IMR-90 (cell line): ENCODE measurements around the gene AEN. TPM values are rescaled to one million over a fixed set of nuclear protein-coding genes. Genes with fewer than 3 reads are reported as not detected.

Source experiments
- microRNA-seq, 2 experiments: library from miRNA; stranded (forward) in 1 of 2; unstranded in 1 of 2; fragments of 10-50 nt in 1 of 2; fragments of <30 nt in 1 of 2; gene quantifications in 1 of 2; microRNA quantifications in 1 of 2; one replicate each; pipeline versions ENCODE3 to v1.1.0; 2013 to 2020; ENCODE audit not compliant: insufficient read depth in 1 of 2, insufficient read length in 1 of 2, unreplicated experiment in 1 of 2
- polyA plus RNA-seq, 3 experiments: library from polyadenylated mRNA; depleted of rRNA; stranded (reverse); fragments of >200 nt; gene quantifications; 2 replicates each; pipeline ENCODE4 v1.2.3, GENCODE V29; 2012; ENCODE audit warnings: low replicate concordance in 1 of 3
- small RNA-seq, 5 experiments: library from RNA; depleted of rRNA; stranded (forward); fragments of <200 nt; gene quantifications; one replicate each; pipeline ENCODE3, GENCODE V24; 2012
- total RNA-seq: library from RNA; depleted of rRNA; stranded (reverse); fragments of >200 nt; gene quantifications from 2 replicates; pipeline ENCODE4 v1.2.3, GENCODE V29; 2012; rRNA removed

The AEN gene
- total and polyA plus RNA-seq, 2 of the 4 experiments (the other 2 are of a cell fraction) = 48.6 to 85.5 TPM

Small RNAs within 50 kb of the gene (microRNA-seq; reads per million reads assigned to microRNA genes)
- 1.5 to 3.1 reads per million in 2 experiments for gene MIR1179 (ENCODE audit: insufficient read depth in 1 of 2, insufficient read length in 1 of 2, unreplicated experiment in 1 of 2)
- gene MIR3529 (ENCODE audit: unreplicated experiment) = not detected
- gene MIR7-2 (ENCODE audit: insufficient read depth in 1 of 2, insufficient read length in 1 of 2, unreplicated experiment in 1 of 2) = 0 to 10.3 reads per million in 2 experiments

Small RNAs within 50 kb of the gene (small RNA-seq; reads per million reads assigned to genes)
- gene MIR1179 = 0 to 3.9 (median 0.46) reads per million in 5 experiments
- 0 to 39.5 (median 15.7) reads per million in 5 experiments for gene MIR7-2

Other genes with a start within 250 kb of the AEN start
- gene MRPL46, start 154.0 kb upstream of the AEN start, total RNA-seq = 14.2 and 16.4 TPM in 2 replicates
- 24.2 and 28.1 TPM in 2 replicates for gene MRPL46, start 154.0 kb upstream of the AEN start, polyA plus RNA-seq (2012; rRNA removed)
- 45.5 and 66.1 TPM in 2 replicates for gene MRPS11, start 153.6 kb upstream of the AEN start, total RNA-seq
- 87.8 and 117 TPM in 2 replicates for gene MRPS11, start 153.6 kb upstream of the AEN start, polyA plus RNA-seq (2012; rRNA removed)
- 8.6 and 9.1 TPM in 2 replicates for gene DET1, start 74.7 kb upstream of the AEN start, total RNA-seq
- 5.3 and 5.6 TPM in 2 replicates for gene DET1, start 74.7 kb upstream of the AEN start, polyA plus RNA-seq (2012; rRNA removed)
- gene ISG20, start 17.7 kb downstream of the AEN start, total RNA-seq = 0.72 and 1.1 TPM in 2 replicates
- gene ISG20, start 17.7 kb downstream of the AEN start, polyA plus RNA-seq (2012; rRNA removed) = 1.2 and 3.1 TPM in 2 replicates
- 0.54 and 0.56 TPM in 2 replicates for gene ACAN, start 182.1 kb downstream of the AEN start, total RNA-seq
- 0.96 and 1.2 TPM in 2 replicates for gene ACAN, start 182.1 kb downstream of the AEN start, polyA plus RNA-seq (2012; rRNA removed)